Sigmoid colon (tissue), 3 donors: Measurements from ENCODE around the gene TMEM141.
A peak's percentile ranks its signal among the peaks of the same experiment; 100 is the strongest.
"Not testable (repeated sequence)": the region's sequence is repeated elsewhere in the genome, so short reads cannot be mapped to it uniquely, and the experiment has no call there.

Experiments
- POLR2A ChIP-seq, 2 donors: fragments of 450-650 bp; IDR thresholded peaks; one replicate each; pipeline ENCODE4 v1.6.1; 2016; ENCODE audit warnings: antibody characterized with exemption in 2 of 2, mild to moderate bottlenecking in 2 of 2, moderate library complexity in 2 of 2
- TF ChIP-seq, protein P1 (sequence below), 4 experiments: fragments of 450-650 bp in 3 of 4; fragments of 200-600 bp in 1 of 4; IDR thresholded peaks; one replicate each; pipeline ENCODE4 v1.5.1; 2016 to 2019; ENCODE audit warnings: antibody characterized with exemption in 4 of 4, mild to moderate bottlenecking in 3 of 4, moderate library complexity in 2 of 4

DNA sequence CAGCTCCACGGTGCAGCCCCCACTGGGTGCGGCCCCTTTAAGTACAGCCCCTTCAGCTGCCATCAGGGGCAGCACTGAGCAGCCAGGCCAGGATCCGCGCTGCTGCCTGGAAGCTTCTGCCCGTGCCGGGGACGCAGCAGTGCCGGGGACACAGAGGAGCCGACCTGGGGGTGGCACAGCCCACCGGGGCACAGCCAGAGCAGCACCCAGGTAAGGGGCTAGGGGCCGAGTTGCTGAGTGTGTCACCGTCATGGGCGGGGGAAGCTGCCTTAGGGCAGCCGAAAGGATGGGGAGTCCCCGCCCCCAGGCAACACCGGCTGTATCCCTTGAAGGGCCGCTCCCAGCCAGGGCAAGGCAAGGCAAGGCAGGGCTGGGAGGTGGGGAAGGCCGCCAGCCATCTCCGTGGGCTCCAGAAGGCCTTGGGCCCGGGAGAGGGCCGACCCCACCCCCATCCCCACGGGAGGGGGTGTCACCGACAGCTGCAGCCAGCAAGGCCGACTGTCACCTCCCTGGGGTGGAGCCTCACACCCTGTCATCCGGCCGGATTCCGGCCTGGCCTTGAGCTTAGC lies 51.3 kb downstream of the TMEM141 start, which contains the start of gene AJM1:
- TF ChIP-seq, protein P1, sequence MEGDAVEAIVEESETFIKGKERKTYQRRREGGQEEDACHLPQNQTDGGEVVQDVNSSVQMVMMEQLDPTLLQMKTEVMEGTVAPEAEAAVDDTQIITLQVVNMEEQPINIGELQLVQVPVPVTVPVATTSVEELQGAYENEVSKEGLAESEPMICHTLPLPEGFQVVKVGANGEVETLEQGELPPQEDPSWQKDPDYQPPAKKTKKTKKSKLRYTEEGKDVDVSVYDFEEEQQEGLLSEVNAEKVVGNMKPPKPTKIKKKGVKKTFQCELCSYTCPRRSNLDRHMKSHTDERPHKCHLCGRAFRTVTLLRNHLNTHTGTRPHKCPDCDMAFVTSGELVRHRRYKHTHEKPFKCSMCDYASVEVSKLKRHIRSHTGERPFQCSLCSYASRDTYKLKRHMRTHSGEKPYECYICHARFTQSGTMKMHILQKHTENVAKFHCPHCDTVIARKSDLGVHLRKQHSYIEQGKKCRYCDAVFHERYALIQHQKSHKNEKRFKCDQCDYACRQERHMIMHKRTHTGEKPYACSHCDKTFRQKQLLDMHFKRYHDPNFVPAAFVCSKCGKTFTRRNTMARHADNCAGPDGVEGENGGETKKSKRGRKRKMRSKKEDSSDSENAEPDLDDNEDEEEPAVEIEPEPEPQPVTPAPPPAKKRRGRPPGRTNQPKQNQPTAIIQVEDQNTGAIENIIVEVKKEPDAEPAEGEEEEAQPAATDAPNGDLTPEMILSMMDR (IDR thresholded peaks at IDR 0.05), result peak; percentile 80 to 94 (median 84)
- not testable (repeated sequence) for TF ChIP-seq POLR2A (IDR thresholded peaks at IDR 0.05)
